HG03039 (cell line): ENCODE results near the gene KCNK1.

Experiments
- ATAC-seq: cut with Tn5 transposase; IDR thresholded peaks from one replicate; pipeline ENCODE4 v1.9.1; 2021; ENCODE audit warnings: mild to moderate bottlenecking, moderate library complexity; ENCODE audit not compliant: unreplicated experiment

The KCNK1 gene

DNA sequence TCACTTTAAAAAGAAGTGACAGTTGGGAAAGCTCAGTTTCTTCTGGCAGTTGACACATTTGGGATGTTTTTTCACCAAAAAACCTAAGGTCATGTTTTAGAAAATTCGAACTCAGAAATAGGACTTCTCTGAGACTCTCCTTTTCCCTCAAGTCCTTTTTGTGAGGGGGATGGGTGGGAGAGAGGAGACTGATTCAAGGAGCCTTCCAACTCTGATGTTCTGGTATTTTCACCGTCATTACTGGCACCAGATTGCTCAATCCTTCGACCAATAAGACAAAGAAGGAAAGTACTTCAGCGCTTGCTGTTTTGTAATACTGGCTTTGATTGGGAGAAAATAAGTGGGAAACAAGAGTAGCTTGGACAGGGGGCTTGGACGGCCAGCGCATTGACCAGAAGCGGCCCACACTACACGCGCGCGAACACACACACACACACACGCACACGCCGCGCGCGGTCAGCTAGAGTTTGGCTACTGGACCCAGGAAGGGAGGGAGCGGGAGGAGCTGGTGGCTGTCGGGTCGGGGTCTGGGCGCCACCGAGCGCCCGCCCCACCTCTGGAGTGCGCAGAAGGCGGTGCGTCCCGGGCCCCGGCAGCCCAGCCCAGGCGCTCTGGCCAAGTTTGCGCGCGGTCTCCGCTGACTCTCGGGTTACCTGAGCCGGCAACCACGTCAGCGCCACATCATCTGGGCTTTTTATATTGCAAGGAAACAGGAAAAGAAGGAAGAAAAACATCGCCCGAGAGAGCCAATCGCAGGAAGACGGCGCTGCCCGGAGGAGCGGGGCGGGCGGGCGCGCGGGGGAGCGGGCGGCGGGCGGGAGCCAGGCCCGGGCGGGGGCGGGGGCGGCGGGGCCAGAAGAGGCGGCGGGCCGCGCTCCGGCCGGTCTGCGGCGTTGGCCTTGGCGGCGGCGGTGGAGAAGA lies at the start of gene KCNK1:
Gene KCNK1, plus strand, starts transcription at position 855 of the 921 bp plus-strand sequence. Its CDS starts 66 bp downstream, at position 921.
- no peak for ATAC-seq

GRCh38 chr1:233565313-233565712 lies 48.6 kb upstream of the KCNK1 start:
- ATAC-seq: no peak

DNA sequence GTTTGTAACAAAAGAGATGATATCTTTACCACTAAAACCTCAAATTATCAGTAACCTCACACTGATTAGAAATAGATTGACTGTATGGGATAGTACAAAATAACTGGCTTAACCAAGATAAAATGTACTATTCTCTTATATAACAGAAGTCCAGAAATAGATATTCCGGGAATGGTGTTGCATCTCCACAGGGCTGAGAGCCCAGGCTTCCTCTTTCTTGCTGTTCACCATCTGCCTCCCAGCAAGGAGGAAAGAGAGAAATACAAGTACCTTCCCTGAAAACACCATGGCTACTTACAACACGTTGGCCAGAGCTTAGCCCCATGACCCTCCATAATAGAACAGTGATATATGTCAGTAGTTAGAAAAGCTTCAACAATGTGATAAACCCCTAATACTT lies 47.0 kb upstream of the KCNK1 start:
- ATAC-seq: no peak

GRCh38 chr1:233569636-233570035 lies 44.3 kb upstream of the KCNK1 start:
- ATAC-seq: no peak

DNA sequence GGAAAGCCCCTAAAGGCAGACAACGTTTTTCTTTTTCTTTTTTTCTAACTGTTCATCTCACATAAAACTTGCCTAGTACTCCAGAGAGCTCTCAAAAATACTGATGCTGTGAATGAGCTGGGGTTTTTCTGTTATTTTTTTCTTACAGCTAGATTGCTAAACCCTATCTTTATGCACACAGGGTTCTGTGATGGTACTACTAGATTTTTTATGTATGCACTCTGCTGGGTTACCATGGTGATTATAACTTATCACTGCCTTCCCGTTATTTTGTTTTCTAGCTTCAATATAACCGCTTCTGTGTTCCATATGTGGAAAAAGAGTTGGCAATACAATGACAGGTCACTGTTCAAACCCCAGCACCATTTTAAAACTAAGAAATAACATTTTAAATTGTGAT lies 43.7 kb upstream of the KCNK1 start:
- no peak for ATAC-seq

GRCh38 chr1:233570706-233571105 lies 43.2 kb upstream of the KCNK1 start:
- no peak for ATAC-seq

DNA sequence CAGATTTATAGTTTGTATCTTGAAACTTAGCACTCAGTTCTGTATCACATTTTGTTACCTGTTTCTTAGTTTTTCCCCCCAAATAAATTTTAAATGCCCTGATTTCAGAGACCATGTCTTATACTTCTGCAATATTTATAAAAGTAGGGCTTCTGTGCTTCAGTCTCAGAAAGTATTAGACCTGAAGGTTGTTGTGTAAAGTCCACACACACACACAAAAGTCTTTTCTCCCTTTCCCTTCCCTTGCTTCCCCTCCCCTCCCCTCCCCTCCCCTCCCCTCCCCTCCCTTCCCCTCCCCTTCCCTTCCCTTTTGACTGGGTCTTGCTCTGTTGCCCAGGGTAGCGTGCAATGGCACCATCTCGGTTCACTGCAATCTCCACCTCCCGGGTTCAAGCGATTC lies 41.0 kb upstream of the KCNK1 start:
- no peak for ATAC-seq

- ATAC-seq: no peak
These were observed 38.5 kb upstream of the KCNK1 start for GRCh38 chr1:233575450-233575849.

GRCh38 chr1:233582439-233582838 lies 31.5 kb upstream of the KCNK1 start:
- no peak for ATAC-seq

DNA sequence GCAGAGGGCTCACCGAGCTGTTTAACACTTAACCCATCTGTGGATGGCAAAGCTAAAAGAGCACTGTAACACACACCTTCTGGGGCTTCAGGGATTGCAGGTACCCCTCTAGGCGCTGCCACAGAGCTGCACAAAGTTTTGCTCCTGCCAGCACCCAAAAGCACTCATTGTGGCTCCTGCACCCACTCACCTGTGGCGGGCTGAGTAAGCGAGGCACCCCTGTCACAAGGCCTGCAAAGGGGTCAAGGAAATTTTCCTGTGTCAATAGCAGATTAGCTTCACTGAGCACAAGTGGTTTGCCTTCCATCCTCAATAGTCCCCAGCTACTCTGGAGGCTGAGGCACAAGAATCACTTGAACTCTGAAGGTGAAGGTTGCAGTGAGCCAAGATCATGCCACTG lies 29.5 kb upstream of the KCNK1 start:
- ATAC-seq: no peak

DNA sequence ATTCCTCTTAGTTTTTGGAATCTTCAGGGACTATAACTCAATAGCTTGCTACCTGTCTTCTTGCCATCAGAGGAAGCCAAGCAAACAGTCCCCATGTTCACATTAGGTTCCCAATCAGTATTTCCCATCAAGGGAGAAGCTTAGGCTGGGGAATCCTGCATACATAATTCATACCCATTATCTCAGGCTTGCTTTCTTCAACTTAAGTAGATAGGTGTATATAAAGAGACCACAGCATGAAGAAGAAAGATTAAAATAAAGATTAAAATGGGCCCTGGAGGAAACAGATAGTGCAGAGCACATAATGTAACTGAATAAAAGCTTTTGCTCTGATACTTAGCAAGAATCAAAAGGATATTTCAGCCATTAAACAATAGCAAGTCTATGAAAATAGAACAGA lies 29.0 kb upstream of the KCNK1 start:
- ATAC-seq: no peak

DNA sequence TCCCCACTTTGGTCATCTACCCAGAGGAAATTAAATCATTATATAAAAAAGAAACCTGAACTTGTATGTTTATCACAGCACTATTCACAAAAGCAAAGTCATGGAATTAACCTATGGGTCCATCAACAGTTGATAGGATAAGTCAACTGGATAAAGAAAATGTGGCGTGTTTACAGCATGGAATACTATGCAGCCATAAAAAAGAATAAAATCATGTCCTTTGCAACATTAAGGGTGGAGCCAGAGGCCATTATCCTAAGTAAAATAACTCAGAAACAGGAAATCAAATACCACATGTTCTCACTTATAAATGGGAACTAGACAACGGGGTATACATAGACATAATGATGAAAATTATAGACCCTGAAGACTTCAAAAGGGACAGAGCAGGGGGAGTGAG lies 27.6 kb upstream of the KCNK1 start:
- ATAC-seq: no peak

DNA sequence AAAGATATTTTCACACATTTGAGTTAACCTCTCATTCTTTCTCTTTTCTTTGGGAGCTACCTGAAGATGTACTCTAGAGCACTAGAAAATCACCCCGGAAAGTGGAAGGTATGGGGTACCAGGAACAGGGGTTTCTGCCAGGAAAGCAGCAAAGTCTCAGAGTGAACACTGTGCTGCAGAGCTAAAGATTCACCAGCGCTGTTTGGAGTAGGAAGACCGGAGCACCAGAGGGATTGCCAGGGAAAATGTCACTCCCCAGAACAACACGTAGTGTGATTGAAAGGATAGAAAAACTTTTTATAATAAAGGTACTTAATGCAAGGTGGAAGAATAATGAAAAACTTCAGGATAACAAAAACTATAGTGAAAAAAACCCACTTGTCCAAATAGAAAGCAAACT lies 26.7 kb upstream of the KCNK1 start:
- ATAC-seq: no peak

DNA sequence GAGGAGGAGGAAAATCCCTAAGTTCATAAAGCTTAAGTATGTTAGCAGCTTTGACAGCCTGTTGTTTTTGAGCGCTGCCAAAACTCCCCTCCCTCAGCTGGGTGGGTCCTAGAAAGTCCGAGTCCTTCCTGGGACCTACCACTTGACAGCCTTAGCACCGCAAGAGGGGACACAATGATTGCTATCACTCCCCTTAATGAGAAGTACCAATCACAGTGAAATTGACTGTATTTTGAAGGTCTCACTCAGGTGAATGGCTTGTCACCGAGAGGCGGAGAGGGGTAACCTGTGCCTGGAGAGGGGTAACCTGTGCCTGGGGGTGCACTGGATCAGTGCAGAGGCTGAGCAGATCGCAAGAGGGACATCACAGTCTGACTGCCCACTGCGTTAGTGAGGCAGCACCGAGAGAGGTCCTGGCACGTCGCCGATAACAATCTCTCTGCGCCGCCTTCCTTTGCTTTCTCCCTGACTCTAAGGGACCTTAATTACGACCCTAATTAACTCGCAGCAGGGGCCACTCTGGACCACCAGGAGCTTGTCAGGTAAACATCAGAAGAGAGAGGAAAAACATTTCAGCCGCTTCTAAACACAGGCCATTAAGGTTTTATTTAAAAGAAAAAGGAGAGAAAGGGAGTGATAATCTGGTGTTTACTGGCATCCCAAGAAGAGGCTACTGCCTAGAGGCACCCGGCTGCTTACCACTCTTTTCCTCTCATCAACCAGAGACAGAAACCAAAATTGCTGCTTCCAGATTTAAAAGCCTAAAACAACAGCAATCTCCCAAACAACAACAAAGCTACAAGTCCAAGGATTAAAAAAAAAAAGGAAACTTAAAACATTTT lies 25.7 kb upstream of the KCNK1 start:
- no peak for ATAC-seq

GRCh38 chr1:233597489-233597901 lies 16.4 kb upstream of the KCNK1 start:
- ATAC-seq: no peak

DNA sequence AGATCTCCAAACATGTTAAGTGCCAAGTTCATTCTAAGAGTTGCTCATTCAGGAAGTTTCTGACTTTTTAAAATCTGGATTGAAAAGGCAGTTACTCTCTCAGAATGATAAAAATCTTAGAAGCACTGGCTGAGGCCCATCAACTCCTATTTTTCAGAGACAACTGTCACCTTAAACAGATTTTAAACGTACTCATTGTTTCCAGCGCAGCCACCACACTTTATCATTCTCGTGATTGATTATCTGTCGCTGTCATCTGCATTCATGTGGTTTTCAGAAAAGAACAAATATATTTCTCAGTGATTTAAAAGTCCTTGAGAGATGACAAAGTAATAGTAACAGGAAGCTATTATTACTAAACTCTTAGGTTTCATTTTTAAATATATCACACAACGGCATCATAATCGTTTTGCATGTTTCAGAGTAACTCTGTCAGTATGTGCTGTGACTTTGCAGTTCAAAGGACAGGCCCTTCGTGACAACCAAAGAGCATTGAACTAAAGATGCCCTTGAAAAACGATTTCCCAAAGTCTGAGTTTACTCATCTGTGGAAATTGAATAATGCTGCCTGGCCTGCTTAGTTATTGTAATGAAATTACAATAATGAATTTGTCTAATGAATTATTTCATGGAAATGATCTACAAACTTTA lies 14.9 kb upstream of the KCNK1 start:
- peak; percentile 88 for ATAC-seq

GRCh38 chr1:233599542-233600073 lies 14.3 kb upstream of the KCNK1 start:
- ATAC-seq: peak; percentile 40

GRCh38 chr1:233600488-233600887 lies 13.4 kb upstream of the KCNK1 start:
- ATAC-seq: no peak

- no peak for ATAC-seq
These were observed 10.4 kb upstream of the KCNK1 start for GRCh38 chr1:233603478-233603877.

- ATAC-seq: no peak
These were observed 8.7 kb upstream of the KCNK1 start for GRCh38 chr1:233605205-233605604.

- ATAC-seq: peak; percentile 11
These were observed 7.1 kb upstream of the KCNK1 start for GRCh38 chr1:233606813-233607212.
